WI38 (cell line): ENCODE data around the gene RPL29.

Source experiments
- H3K4me3 ChIP-seq: 2 replicates; pipeline ENCODE4 v1.5.1; 2011; ENCODE audit warnings: low read depth, mild to moderate bottlenecking, control low read depth, low read length
- TF ChIP-seq, protein P1 (sequence below): IDR thresholded peaks from 2 replicates; pipeline ENCODE4 v1.5.1; 2012; ENCODE audit warnings: low read depth, mild to moderate bottlenecking, control low read depth, low read length

Gene RPL29

GRCh38 chr3:52004906-52005395 lies 9.3 kb upstream of the RPL29 start:
- no peak overlapping the region for H3K4me3 ChIP-seq
- TF ChIP-seq, protein P1, sequence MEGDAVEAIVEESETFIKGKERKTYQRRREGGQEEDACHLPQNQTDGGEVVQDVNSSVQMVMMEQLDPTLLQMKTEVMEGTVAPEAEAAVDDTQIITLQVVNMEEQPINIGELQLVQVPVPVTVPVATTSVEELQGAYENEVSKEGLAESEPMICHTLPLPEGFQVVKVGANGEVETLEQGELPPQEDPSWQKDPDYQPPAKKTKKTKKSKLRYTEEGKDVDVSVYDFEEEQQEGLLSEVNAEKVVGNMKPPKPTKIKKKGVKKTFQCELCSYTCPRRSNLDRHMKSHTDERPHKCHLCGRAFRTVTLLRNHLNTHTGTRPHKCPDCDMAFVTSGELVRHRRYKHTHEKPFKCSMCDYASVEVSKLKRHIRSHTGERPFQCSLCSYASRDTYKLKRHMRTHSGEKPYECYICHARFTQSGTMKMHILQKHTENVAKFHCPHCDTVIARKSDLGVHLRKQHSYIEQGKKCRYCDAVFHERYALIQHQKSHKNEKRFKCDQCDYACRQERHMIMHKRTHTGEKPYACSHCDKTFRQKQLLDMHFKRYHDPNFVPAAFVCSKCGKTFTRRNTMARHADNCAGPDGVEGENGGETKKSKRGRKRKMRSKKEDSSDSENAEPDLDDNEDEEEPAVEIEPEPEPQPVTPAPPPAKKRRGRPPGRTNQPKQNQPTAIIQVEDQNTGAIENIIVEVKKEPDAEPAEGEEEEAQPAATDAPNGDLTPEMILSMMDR: no peak

DNA sequence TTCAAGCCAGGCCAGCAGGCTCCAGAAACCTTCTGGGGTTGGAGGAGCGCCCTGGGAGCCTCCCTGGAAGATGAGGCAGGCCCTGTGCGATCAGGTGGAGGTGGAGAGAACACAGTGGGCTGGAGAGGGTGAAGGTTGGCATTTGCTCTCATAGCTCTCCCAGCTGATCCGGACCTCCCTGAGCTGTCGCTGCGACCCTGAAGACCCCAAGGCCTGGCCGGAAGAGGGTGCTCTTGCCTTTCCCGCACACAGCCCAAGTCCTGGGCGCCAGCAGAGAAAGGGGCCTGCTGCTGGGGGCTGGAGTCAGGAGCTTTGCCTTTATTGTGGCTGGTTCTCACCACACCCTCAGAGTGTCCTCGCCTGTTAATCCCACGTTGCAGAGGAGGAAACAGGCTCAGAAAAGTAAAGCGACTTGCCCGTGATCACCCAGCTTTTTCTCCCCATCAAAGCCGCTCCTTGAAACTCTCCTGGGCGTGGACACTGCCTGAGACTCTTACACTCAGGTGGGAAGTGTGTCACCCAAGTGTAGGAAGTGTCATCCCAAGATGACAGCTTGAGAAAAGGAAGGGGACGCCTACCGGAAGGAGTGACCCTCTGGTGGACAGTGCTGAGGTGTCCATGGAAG lies 8.6 kb upstream of the RPL29 start:
- TF ChIP-seq, protein P1: peak; percentile 72
- no peak overlapping the region for H3K4me3 ChIP-seq

GRCh38 chr3:52002748-52003147 lies 7.1 kb upstream of the RPL29 start:
- no peak overlapping the region for H3K4me3 ChIP-seq
- TF ChIP-seq, protein P1: no peak

DNA sequence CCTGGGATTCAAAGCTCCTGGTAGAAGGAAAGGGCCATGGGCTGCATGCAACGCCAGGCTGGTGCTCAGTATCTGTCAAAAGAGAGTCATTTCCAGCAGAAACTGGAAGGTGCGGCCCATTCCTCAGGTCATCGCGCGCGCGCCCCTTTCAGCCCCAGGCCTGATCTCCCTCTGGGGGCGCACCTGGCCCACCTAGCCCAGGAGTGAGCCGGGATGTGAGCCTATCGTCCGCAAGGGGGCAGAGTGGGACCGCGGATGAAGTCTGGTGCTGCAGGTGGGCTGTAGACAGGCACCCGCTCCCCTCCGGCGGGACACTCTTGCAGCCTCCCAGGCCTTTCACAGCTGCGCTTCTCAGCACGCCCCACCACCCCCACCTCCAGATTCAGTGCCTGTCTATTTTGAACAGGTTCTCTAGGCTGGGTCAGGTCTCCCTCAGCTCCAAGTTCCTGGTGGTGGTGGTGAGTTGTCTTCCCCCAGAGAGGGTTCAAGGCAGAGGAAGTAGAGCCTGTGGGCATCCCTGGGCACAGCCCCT lies 5.8 kb upstream of the RPL29 start:
- no peak overlapping the region for H3K4me3 ChIP-seq
- TF ChIP-seq, protein P1: peak; percentile 83

GRCh38 chr3:51999846-52000245 lies 4.2 kb upstream of the RPL29 start:
- TF ChIP-seq, protein P1: no peak
- H3K4me3 ChIP-seq: no peak overlapping the region

DNA sequence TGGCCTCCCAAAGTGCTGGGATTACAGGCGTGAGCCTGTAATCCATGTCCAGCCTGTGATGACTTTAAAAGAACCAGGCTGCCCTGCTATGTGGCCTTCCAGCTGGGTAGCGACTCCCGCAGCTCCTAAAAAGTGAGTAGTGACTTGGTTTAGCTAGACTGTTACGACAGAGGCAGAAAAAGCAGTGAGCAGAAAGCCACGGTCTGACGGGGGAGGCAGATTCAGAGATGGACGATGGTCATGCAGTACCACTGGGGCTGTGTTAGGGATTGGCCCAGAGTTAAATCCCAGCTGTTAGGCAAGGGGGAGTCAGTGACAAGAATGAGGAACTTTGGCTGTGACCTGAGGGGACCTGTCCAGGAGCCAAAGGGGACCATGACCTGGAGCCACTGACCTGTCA lies 3.1 kb upstream of the RPL29 start:
- H3K4me3 ChIP-seq: no peak overlapping the region
- TF ChIP-seq, protein P1: no peak

DNA sequence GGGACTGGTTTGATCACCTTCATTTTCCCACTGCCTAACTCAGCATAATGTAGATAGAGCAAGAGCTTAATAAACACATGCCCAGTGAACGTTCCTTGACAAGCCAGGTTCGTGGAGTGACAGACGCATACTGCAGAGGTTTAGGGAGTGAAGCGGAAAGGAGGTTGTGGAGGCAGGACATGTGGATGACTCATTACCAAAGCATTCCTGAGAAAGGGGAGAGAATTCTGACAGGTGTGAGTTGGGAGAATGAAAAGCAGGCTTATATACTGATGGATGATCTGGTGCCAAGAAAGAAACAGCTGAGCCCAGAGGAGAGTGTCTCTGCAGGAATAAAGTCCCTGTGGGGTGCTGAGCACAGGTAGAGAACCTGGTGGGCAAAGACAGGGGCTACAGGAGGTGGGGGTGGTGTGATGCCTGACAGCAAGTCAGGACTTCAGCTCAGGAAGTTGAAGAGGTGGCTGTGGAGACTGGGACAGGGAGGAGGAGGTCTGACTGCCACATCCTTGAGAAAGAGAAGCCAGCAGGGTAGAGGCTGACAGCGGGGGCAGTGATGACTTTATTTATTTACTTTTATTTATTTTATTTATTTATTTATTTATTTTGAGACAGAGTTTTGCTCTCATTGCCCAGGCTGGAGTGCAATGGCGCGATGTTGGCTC lies 2.4 kb upstream of the RPL29 start:
- TF ChIP-seq, protein P1: no peak
- no peak overlapping the region for H3K4me3 ChIP-seq
